Right lobe of liver (tissue), 4 donors: Measurements from ENCODE around the gene CAVIN1.

Experiments used
- CTCF ChIP-seq, 4 donors: fragments of 200-600 bp in 3 of 4; fragments of 450-650 bp in 1 of 4; IDR thresholded peaks; one replicate each; pipeline versions ENCODE4 v1.5.1 to v1.8.0; 2016 to 2022; ENCODE audit warnings: antibody characterized with exemption in 4 of 4, mild to moderate bottlenecking in 2 of 4
- POLR2A ChIP-seq: fragments of 450-650 bp; IDR thresholded peaks from one replicate; pipeline ENCODE4 v1.6.1; 2017; ENCODE audit warnings: antibody characterized with exemption, mild to moderate bottlenecking
- donor health status: DM: no; HTN: no; CAD: no.
- donor health status: DM: no; HTN: no; CAD: no.
- donor health status: DM: no; HTN: yes; CAD: no.

GRCh38 chr17:42410319-42410685 is 12.8 kb downstream of the CAVIN1 start:
- TF ChIP-seq CTCF (IDR thresholded peaks at IDR 0.05) (no peak), POLR2A (no peak)
